Glomerular endothelial cell (primary cell): ENCODE data around the gene QPRT. TPM values are rescaled to one million over a fixed set of nuclear protein-coding genes. Genes with fewer than 3 reads are reported as not detected.
"Not testable (repeated sequence)": the region's sequence is repeated elsewhere in the genome, so short reads cannot be mapped to it uniquely, and the experiment has no call there.

Experiments used
- DNase-seq: peaks from one replicate; pipeline ENCODE4 v3.0.0-alpha.2; 2011; ENCODE audit warnings: low read depth, low spot score; ENCODE audit errors: extremely low read depth
- total RNA-seq: library from RNA; depleted of rRNA; stranded (reverse); fragments of >200 nt; gene quantifications from 2 replicates; pipeline ENCODE4 v1.2.3, GENCODE V29; 2015

The QPRT gene
- total RNA-seq = 6.0 and 14.9 TPM in 2 replicates

DNA sequence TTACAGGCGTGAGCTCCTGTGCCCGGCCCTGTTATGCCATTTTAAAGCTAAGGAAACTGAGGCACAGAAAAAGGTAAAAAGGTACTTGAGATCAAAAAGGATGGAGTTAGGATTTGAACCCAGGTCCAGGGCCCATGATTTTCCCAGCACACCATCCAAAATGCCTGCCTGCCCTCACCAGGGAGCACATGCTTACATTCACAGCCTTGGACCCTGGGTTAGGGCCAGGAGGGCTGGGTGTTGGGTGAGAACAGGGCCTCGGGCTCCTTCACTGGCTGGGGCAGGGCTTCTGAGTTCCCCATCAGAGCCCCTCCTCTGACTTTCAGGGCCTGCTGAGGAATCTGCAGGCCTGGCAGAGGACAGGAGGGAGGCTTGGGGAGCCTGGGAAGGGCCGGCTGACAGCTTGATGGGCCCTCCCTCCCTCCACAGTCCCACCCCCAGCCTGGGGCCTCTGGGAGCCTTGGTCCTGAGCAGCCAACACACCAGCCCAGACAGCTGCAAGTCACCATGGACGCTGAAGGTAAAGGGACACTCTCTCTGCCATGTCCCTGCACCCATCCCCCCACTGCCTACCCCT, at the start of gene QPRT:
Gene QPRT, plus strand, starts transcription at position 490 of the 577 bp plus-strand sequence. Its CDS starts 18 bp downstream, at position 508.
- DNase-seq = no peak

- not testable (repeated sequence) for DNase-seq
These were observed 49.7 kb upstream of the QPRT start for GRCh38 chr16:29629318-29629717.

DNA sequence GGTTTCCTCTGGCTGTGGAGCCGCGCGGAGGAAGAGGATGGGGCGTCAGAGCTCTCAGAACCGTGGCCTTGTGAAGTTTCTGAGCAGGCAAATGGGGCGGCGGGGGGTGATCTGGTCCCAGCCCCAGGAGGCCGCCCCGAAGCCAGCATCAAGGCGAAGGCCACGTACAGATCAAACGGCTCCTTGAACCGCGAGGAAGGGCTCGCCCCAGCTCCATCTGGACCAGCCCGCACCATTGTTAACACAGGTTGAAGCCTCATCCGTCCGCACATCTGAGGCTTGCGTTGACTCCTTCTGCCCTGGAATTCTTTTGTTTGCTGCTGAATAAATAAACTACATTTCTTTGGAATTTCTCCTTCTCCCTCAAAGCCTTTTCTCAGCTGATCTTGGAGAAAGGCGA, 47.3 kb upstream of the QPRT start:
- not testable (repeated sequence) for DNase-seq

DNA sequence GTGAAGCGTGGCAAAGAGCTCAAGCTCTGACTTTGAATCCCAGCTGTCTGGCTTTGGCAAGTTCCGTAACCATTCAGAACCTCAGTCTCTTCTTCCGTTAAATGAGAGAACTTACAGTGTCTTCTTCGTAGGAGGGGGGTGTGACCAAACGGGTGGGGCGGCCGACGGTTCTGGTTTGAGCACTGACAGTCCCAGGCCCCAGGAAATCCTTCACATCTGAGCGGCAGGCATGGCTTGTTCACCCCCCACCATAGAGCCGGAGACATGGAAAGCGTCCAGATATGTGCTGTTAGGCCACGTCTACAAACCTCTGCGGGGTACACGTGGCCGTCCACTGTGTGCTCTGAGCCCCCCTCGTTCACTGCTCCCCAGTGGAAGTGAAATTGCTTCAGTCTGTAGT, 43.1 kb upstream of the QPRT start:
- DNase-seq = not testable (repeated sequence)

- DNase-seq = not testable (repeated sequence)
These were observed 42.6 kb upstream of the QPRT start for GRCh38 chr16:29636368-29636767.

DNA sequence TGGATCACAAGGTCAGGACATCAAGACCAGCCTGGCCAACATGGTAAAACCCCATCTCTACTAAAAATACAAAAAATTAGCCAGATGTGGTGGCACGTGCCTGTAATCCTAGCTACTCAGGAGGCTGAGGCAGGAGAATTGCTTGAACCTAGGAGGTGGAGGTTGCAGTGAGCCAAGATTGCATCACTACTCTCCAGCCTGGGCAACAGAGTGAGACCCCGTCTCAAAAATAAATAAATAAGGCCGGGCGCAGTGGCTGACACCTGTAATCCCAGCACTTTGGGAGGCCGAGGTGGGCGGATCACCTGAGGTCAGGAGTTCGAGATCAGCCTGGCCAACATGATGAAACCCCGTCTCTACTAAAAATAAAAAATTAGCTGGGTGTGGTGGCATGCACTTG, 40.2 kb upstream of the QPRT start:
- DNase-seq = not testable (repeated sequence)

DNA sequence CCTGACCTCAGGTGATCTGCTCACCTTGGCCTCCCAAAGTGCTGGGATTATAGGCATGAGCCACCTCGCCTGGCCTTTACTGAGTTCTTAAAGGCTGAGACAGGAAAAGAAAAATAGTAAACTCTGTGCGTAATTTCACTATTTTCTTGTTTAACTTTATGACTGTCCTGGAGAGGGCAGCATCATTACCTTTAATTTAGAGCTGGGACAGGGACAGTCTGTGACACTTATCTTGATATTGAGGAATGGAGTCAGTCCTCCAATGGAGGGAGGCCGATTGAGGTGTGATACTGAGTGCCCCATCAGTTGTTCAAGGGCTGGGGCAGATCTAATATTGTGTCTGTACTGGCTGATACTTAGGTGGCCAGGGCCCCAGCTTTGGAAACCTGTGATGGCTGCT, 37.4 kb upstream of the QPRT start:
- DNase-seq = no peak

DNA sequence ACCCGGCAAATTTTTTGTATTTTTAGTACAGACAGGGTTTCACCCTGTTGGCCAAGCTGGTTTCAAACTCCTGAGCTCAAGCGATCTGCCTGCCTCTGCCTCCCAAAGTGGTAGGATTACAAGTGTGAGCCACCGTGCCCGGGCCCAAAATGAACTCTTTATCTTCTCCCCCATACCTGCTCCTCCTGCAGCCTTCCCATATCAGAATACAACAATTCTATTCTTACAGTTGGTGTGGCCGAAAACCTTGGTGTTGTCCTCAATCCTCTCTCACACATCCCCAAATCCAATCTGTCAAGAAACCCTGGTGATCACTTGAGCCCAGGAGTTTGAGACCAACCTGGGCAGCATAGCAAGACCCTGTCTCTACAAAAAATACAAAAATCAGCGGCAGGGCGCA, 35.4 kb upstream of the QPRT start:
- no peak for DNase-seq

GRCh38 chr16:29644338-29644857, 34.6 kb upstream of the QPRT start:
- DNase-seq = no peak

DNA sequence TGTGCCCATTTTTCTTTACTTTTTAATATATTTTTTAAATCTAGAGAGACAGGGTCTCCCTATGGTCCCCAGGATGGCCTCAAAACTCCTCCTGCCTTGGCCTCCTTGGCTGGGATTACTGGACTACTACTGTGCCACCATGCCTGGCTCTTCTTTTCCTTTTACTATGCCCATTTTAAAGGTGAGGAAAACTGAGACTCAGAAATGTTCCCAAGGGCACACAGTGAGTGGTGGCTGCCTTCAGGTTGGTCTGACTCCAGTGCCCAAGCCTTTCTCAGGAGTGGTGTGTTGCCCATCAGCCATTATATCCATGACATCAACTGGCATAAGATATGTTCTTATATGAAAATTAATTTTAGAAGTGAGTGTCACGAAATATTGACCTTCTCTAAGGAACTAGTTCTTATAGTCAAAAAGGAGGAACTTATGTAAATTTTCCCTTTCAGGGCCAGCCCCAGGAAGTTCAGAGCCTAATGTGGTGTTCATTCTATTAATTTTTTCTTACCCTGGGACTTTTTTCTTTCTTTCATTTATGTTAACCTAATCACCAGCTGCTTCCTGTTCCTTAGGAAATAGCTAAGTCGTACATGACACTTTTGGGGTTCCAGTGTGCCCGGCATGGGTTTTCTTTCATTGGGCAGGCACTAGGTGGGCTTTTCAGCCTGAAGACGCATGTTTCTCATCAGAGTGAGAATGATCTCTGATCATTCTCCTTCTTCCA, 33.8 kb upstream of the QPRT start:
- DNase-seq = no peak

- no peak for DNase-seq
These were observed 33.2 kb upstream of the QPRT start for GRCh38 chr16:29645694-29646187.

- no peak for DNase-seq
These were observed 32.0 kb upstream of the QPRT start for GRCh38 chr16:29646947-29647346.

- no peak for DNase-seq
These were observed 29.1 kb upstream of the QPRT start for GRCh38 chr16:29649588-29650494.

- no peak for DNase-seq
These were observed 28.2 kb upstream of the QPRT start for GRCh38 chr16:29650771-29651170.

DNA sequence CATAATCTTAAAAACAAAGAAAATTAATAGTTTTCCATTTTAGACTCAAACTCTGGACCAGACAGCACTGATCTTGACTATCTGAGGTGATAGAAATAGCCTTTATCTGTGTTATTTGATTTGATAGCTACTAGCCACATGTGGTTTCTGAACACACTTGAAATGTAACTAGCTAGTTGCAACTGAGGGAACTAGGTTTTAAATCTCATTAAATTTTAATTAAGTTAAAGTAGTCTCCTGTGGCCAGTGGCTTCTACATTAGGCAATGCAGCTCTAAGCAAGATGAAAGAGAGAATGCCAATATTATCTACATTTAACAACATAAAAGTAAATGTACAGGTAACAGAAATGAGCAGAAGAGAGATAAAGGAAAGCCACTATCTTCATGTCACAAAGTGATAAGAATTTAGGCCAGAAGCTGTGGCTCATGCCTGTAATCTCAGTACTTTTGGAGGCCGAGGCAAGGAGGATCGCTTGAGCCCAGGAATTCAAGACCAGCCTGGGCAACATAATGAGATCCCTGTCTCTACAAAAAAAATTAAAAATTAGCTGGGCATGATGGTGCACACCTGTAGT, 27.1 kb upstream of the QPRT start:
- no peak for DNase-seq

- no peak for DNase-seq
These were observed 25.5 kb upstream of the QPRT start for GRCh38 chr16:29653471-29653870.

GRCh38 chr16:29653890-29654289, 25.1 kb upstream of the QPRT start:
- DNase-seq = not testable (repeated sequence)

- DNase-seq = no peak
These were observed 22.1 kb upstream of the QPRT start for GRCh38 chr16:29656688-29657523.

- no peak for DNase-seq
These were observed 20.3 kb upstream of the QPRT start for GRCh38 chr16:29658705-29659104.
